NK-92 (cell line): ENCODE data around the gene SVIP.

Experiments
- DNase-seq: peaks from one replicate; lab custom pipeline; 2025; ENCODE audit not compliant: unreplicated experiment; lab: John Stamatoyannopoulos, UW

SVIP gene

GRCh38 chr11:22829231-22830081 is at the start of gene SVIP:
TSS of gene SVIP (minus strand) at chr11:22829801. CDS start at chr11:22829748, 53 bp downstream.
- peak; percentile 28 for DNase-seq

DNA sequence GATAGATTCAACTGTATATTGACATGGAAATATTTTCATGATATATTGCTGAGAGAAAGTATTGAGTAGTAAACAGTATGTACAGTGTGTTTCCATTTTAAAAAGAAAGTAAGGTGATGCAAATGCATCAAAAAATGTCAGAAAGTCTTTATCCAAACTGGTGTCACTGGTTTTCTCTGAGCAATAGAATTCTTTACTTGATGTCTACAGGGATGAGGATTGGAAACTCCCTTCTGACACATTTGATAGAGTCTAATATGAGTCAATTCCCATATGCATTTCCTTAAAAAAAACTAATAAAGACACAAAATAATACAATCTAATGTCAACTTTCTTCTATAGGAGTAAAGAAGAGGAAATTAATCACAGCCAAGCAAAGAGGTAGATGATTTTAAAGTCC is 49.0 kb upstream of the SVIP start:
- DNase-seq = no peak

DNA sequence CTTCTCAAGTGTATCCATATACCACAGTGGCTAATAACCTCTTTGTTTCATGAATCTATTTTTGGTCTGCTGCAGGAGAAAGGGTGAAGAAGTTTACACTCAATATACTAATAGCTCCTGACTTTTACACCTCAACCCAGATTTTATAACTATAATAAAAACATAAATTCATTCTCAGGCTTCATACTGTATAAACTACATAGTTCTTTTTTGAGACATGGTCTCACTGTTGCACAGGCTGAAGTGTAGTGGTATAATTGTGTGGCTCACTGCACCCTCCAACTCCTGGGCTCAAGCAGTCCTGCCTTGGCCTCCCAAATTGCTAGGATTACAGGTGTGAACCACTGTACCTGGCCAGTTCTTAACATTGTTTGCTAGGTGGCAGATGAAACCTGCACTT is 48.4 kb upstream of the SVIP start:
- no peak for DNase-seq

GRCh38 chr11:22875869-22876473 is 46.4 kb upstream of the SVIP start:
- no peak for DNase-seq

- no peak for DNase-seq
Measured at GRCh38 chr11:22869325-22869724, 39.7 kb upstream of the SVIP start.

GRCh38 chr11:22860241-22860640 is 30.6 kb upstream of the SVIP start, which contains the start of gene CCDC179:
TSS of gene CCDC179 (minus strand) at chr11:22860474. CDS start at chr11:22860421, 53 bp downstream.
- DNase-seq = no peak

GRCh38 chr11:22859756-22860155 is 30.2 kb upstream of the SVIP start:
- DNase-seq = no peak

DNA sequence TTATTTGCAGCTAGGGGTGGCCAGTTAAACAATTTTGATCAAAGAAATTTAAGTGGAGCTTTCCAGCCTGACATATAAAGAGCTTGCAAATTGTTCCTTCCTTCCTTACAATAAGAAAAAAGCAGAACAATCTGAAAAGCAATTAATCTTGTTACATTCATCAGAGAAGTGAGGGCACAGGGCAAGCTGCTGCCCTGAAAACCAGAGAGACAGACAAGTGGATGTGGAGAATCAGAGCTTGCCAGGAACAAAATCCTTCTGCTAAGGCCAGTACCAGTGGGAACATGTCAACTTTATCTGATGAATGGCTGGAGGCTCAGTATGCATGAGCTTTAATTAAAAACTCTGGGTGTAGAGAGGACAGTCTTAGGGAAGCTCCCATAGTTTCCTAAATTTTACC is 21.9 kb upstream of the SVIP start:
- no peak for DNase-seq

DNA sequence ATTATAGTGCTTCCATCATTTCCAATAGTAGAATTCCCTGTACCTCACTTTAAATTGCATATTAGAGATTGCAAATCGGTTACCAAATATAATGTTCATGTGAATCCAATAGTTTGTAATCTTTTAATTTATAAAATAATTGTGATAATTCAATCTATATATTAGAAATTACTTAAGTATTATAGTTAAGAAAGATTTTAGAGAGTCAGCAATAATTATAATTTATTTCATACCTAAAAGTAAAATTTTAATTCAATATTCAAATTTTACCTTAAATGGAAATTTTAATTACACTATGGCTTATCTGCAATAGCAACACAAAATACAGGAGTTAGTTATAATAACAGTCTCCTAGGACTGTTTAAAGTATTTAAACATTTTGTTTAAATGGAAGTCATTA is 17.1 kb upstream of the SVIP start:
- no peak for DNase-seq

- no peak for DNase-seq
Measured at GRCh38 chr11:22832315-22833015, 2.9 kb upstream of the SVIP start.

GRCh38 chr11:22830082-22830414 is 447 bp upstream of the SVIP start:
- DNase-seq = no peak

DNA sequence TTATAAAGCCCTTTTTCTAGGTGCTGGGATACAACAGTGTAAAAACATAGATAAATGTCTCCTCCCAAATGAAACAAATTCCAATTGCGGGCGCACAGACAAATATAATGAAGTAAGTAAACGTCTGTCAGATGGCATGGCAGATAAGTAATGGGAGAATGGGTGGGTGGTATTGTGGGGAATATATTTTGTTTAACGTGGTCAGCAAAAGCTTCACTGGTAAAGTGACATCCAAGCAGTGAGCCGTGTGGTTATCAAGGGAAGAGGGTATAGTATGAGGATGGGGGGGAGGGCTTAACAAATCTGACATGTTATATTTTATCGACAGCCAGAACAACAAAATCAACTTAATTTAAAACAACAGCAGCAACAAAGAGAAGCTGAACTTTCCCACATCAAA is 1.2 kb downstream of the SVIP start:
- DNase-seq = no peak

DNA sequence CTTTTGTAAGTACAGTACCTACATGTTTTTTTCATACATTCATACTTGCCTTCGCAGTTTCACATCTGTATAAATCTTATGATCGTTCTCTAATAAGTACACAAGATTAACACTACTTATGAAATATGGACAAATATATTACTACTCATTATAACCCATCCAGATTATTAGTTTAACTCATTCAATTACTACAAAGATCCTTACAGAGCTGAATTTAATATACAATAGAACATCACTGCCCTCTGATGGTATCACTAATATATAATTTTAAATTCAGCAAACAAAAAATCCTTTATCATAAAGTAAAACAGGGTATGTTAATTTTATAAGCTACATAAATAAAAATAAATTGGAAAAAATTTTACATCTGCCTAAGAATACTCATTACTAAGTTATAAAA is 7.4 kb downstream of the SVIP start:
- DNase-seq = no peak

DNA sequence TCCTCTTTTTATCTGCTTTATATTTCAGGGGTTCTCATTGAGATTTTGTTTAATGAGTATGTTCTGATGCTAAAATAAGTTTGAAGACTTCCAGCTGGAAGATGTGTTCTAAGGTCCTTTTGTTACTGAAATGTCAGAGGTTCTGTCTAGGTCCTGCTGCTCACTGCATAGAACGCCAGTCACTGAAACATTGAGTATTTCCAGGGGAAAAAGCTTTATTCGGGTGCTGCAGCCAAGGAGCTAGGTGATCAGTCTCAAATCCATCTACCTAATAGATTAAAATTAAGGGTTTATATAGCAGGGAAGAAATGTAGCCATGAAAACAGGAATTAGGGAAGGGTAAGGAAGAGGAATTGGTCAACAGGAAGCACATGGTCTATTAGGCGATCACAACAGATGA is 19.7 kb downstream of the SVIP start:
- DNase-seq = no peak

- DNase-seq = no peak
Measured at GRCh38 chr11:22808571-22809197, 20.9 kb downstream of the SVIP start.

DNA sequence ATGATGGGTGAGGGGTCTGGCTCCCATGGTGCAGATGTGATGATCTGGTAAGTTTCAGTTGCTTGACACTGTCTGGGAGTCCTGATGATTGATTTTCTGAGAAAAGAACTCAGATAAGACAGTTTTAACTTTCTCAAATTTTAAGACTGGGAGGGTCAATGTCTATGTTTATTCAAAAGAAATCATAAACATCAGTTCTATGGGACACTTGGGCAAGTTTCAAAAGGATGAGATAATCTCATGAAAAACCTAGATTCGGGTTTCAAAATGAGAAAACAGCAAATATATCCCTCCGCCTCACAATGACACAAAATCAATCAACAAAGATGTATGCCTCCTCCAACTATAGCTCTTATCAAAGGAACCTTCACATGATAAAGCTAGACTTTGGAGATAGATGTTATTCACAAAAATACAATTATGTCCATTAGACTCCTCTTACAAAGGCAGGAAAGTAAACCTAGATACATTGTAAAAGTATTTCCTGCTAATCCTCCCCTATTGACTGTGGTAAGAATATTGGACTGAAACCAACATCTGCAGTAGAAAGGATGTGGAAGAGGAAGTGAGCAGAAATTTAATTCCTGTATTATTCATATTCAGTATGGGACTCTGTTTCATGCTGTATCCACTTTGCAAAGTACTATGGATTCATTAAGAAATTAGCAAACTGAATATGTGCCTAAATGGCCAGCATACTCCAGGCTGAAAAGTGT is 21.6 kb downstream of the SVIP start:
- DNase-seq = no peak

- DNase-seq = no peak
Measured at GRCh38 chr11:22807391-22807790, 22.2 kb downstream of the SVIP start.

GRCh38 chr11:22802861-22803260 is 26.7 kb downstream of the SVIP start:
- DNase-seq = no peak

DNA sequence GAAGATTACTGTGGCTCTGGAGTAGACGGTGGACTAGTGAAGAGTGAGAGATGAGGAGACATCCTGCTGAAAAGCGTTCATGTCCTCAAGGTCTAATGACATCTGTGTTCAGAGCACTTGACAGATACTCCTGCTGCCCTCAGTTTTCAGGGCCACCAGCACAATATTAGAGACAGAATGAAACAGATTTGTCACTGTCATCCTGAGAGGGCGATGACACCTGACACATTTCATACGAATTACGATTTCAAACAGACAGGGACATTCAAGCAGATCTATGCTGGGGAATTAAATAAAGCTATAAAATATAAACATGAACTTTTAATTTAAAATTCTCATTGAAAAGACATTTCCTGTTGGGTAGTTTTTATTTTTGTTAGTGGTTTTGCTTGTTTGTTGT is 29.1 kb downstream of the SVIP start:
- no peak for DNase-seq

DNA sequence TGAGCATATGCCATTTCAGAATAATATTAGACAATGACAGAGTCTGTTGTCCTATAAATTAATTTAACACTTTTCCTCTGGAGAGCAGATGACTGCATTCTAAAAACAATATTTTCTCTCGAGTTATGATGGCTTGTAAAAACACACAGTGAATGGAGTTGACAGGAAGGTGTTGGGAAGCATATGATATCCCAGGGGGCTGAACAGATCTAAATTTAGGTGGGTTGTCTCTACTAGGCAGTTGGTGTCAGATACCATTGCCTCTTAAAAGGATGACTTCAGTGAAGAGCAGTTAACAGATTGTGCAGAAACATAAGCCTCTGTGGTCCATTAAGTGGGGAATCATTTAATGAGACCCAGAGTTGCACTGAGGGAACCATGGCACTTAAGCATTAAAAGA is 30.7 kb downstream of the SVIP start:
- DNase-seq = no peak

DNA sequence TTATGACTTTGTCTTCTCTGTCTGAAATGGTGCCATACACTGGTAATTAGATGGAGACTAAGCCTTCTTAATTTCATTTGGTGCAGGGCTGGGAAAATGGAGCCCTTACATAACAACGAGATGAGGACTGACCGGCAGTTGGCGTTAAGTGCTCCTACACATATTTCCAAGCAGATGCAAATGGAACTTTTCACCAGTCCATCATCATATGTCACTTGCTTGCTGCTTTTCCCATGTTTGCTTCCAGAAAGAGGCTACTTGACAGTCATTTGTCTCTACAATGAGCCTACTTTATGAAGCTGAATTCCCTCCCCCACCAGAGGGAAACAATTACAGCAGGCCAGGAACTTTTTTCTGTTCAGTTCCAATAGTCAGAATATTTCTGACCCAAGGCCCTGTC is 32.6 kb downstream of the SVIP start:
- DNase-seq = no peak
